Loucy (cell line): ENCODE results near the gene RBM28.

Experiments
- H2AFZ ChIP-seq: fragments of 200-600 bp; sonication (generic); 2 replicates; pipeline ENCODE4 v1.6.0; 2016; ENCODE audit warnings: antibody characterized with exemption, mild to moderate bottlenecking, low read length, moderate library complexity
- H3F3A ChIP-seq: fragments of 200-600 bp; 2 replicates; pipeline ENCODE4 v1.6.0; 2016; ENCODE audit warnings: antibody characterized with exemption, low read depth, mild to moderate bottlenecking
- H3K27me3 ChIP-seq: fragments of 200-600 bp; sonication (generic); 2 replicates; pipeline ENCODE4 v1.6.1; 2014; ENCODE audit warnings: low read length, mild to moderate bottlenecking; ENCODE audit not compliant: insufficient read depth, poor library complexity, severe bottlenecking
- H3K36me3 ChIP-seq: fragments of 200-600 bp; sonication (generic); 2 replicates; pipeline ENCODE4 v1.6.1; 2016; ENCODE audit warnings: low read length; ENCODE audit not compliant: insufficient read depth
- H3K4me1 ChIP-seq: fragments of 200-600 bp; sonication (generic); 2 replicates; pipeline ENCODE4 v1.5.1; 2014; ENCODE audit warnings: low read length, mild to moderate bottlenecking; ENCODE audit not compliant: insufficient read depth, poor library complexity, severe bottlenecking
- H3K4me2 ChIP-seq: fragments of 200-600 bp; sonication (generic); 2 replicates; pipeline ENCODE4 v1.6.0; 2014; ENCODE audit warnings: antibody characterized with exemption, low read length, low read depth, mild to moderate bottlenecking; ENCODE audit not compliant: poor library complexity, severe bottlenecking
- H3K4me3 ChIP-seq: fragments of 200-600 bp; sonication (generic); 2 replicates; pipeline ENCODE4 v1.5.1; 2014; ENCODE audit warnings: low read length, mild to moderate bottlenecking, mixed read lengths; ENCODE audit not compliant: poor library complexity, severe bottlenecking
- H3K79me2 ChIP-seq: fragments of 200-600 bp; sonication (generic); 2 replicates; pipeline ENCODE4 v1.6.1; 2014; ENCODE audit warnings: low read length; ENCODE audit not compliant: insufficient read depth
- H3K9ac ChIP-seq: fragments of 200-600 bp; sonication (generic); 2 replicates; pipeline ENCODE4 v1.6.0; 2014; ENCODE audit warnings: mild to moderate bottlenecking, low read depth, low read length, moderate library complexity; ENCODE audit not compliant: poor library complexity, severe bottlenecking
- H3K9me2 ChIP-seq: fragments of 200-600 bp; sonication (generic); replicated peaks from 2 replicates; pipeline ENCODE4 v1.6.1; 2016; ENCODE audit warnings: low read depth, low read length, mixed read lengths
- H3K9me3 ChIP-seq: fragments of 200-600 bp; sonication (generic); 2 replicates; pipeline ENCODE4 v1.6.1; 2014; ENCODE audit warnings: mild to moderate bottlenecking, antibody characterized with exemption, low read length, low read depth; ENCODE audit not compliant: insufficient read depth
- H4K20me1 ChIP-seq: fragments of 200-600 bp; sonication (generic); 2 replicates; pipeline ENCODE4 v1.6.0; 2014; ENCODE audit warnings: antibody characterized with exemption, low read length, mild to moderate bottlenecking; ENCODE audit not compliant: insufficient read depth, poor library complexity, severe bottlenecking
- CTCF ChIP-seq: fragments of 200-600 bp; sonication (generic); conservative IDR thresholded peaks from 2 replicates; pipeline ENCODE4 v1.5.1; 2014; ENCODE audit warnings: mild to moderate bottlenecking, antibody characterized with exemption, low read length
- EZH2phosphoT487 ChIP-seq: fragments of 200-600 bp; IDR thresholded peaks from 2 replicates; pipeline ENCODE4 v1.6.1; 2018; ENCODE audit warnings: antibody characterized with exemption, mild to moderate bottlenecking, moderate library complexity, borderline replicate concordance

Gene RBM28

DNA sequence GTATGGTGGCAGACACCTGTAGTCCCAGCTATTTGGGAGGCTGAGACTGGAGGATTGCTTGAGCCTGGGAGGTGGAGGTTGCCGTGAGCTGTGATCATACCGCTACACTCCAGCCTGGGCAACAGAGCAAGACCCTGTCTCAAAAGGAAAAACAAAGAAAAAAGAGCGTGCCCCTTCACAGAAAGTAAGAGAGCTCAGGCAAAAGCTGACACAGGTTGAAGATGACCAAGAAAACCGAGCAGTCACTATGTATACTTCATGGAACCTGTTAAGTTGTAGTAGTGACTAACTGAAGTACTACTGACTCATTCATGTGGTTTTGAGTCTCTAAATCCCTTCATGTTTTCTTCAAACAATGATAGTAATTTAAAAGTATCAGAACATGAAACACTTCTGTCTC lies 19.0 kb upstream of the RBM28 start:
- H3K9me3 ChIP-seq, result no peaks in the 10 kb centered on the region
- no peaks in the 10 kb centered on the region for H4K20me1 ChIP-seq
- H3F3A ChIP-seq, result no peaks in the 10 kb centered on the region
- no peaks in the 10 kb centered on the region for H3K36me3 ChIP-seq
- peak overlapping the region; percentile 76 for H3K4me2 ChIP-seq
- H3K4me3 ChIP-seq, result no peak overlapping the region
- TF ChIP-seq EZH2phosphoT487 (no peak), CTCF (no peak)
- no peaks in the 10 kb centered on the region for H3K79me2 ChIP-seq
- no peaks in the 10 kb centered on the region for H3K9me2 ChIP-seq
- H3K4me1 ChIP-seq, result peaks cover 11% of the 10 kb centered on the region
- peaks cover 9% of the 10 kb centered on the region for H3K27me3 ChIP-seq
- peak overlapping the region; percentile 41; the same call in 1 of the 2 replicates for H2AFZ ChIP-seq
- no peak overlapping the region for H3K9ac ChIP-seq

DNA sequence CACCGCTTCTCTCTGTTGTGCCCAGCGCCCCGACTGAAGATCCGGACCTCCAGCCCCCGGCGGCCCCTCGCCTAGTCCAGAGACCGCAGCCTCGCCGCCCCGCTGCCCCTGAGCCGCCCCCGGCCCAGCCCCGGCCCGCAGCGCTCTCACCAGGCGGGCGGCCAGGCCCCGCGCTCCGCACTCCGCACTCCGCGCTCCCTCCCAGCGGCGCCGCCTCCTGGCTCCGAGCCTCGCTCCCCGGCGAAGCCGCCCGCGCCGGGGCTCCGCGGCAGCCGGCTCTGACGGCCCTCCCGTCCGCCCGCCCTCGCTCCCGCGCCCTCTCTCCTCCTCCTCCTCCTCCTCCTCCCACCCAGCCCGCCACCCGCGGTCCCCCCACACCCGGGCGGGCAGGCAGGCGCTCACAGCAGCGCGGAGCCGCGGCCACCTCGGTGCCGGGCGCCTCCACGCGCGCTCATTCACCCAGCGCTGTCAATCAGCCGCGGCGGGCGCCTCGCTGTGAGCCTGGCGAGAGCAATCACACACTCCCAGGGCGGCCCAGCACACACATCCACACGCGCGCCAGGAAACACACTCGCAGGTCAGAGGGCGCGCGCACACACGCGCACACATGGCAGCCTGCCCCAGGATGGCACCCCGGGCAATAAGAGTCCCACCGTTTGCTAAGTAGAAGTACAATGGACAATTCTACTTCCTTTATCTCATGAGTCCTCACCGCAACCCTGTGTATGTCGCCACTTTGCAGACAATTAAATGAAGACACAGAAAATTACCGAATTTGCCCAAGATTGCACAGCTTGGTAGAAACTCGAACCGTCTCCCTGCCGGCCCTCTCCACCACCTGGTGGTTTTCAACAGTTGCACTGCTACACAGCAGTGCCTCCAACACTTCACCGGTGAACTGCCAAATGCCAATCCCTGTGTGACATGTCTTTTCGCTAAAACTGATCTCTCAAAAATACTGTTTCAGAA lies 18.0 kb upstream of the RBM28 start, which contains the start of gene PRRT4:
Gene PRRT4 (minus strand): TSS at position 280 of the 969 bp plus-strand sequence.
- Histone ChIP-seq H3F3A (no peaks in the 10 kb centered on the region), H3K9me2 (no peaks in the 10 kb centered on the region), H3K79me2 (no peaks in the 10 kb centered on the region), H3K9me3 (no peaks in the 10 kb centered on the region), H2AFZ (peak within 1 kb of the TSS; percentile 41), H4K20me1 (no peaks in the 10 kb centered on the region), H3K4me2 (peak within 1 kb of the TSS; percentile 76), H3K36me3 (no peaks in the 10 kb centered on the region), H3K4me1 (peaks cover 11% of the 10 kb centered on the region), H3K4me3 (peak within 1 kb of the TSS; percentile 69), H3K27me3 (peaks cover 9% of the 10 kb centered on the region), H3K9ac (peak within 1 kb of the TSS; percentile 61)
- TF ChIP-seq EZH2phosphoT487 (no peak), CTCF (peak; percentile 36)

- Histone ChIP-seq H3K4me1 (peaks cover 11% of the 10 kb centered on the region), H3K9me2 (no peaks in the 10 kb centered on the region), H3K79me2 (no peaks in the 10 kb centered on the region), H3F3A (no peaks in the 10 kb centered on the region), H4K20me1 (no peaks in the 10 kb centered on the region), H3K4me3 (no peak overlapping the region), H3K27me3 (peaks cover 9% of the 10 kb centered on the region), H2AFZ (no peak overlapping the region), H3K9me3 (no peaks in the 10 kb centered on the region), H3K4me2 (peak overlapping the region; percentile 76), H3K36me3 (no peaks in the 10 kb centered on the region), H3K9ac (no peak overlapping the region)
- no peak for TF ChIP-seq EZH2phosphoT487
- no peak for TF ChIP-seq CTCF
Measured at GRCh38 chr7:128360359-128360678, 16.6 kb upstream of the RBM28 start.
